Measurements from ENCODE around the gene GDF7.

Gene GDF7

DNA sequence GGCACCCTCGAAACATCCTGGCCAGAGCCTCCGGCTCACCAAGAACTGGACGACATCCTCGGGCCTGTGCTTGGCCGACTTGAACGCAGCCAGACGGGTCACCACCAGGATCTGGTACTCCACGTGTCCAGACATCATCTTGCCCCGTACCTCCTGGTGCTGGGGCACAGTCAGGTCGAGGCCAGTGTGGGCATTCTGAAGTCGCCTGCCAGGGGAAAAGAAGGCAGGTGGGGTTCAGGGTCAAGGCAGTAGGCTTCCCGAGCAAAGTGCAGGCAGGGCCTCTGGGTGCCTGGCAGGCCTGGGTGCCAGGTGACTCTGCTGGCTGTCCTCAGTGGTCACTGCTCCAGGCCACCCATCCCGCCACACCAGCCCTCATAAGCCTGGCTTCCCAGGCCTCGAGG is 21.6 kb upstream of the GDF7 start:
- DNase-seq (ENCODE audit: low spot score), result no peak

DNA sequence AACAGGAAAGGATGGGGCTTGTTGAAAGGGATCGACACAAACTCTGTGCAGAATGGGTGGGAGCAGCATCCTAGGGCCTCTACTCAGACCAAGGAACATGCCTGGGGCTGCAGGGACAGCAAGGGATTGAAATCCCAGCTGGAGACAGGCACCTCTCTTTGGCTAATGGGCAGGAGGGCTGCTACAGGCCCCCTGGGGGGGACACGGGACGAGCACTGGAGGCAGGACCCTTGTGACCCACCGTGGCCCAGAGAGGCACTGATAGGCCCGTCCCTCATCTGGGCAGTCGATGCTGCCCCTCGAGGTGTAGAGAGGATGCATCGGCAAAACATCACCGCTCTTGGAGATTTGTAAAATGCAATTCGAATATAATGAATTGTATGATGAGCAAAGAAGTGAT is 21.2 kb upstream of the GDF7 start:
- DNase-seq (ENCODE audit: low spot score), result no peak

DNA sequence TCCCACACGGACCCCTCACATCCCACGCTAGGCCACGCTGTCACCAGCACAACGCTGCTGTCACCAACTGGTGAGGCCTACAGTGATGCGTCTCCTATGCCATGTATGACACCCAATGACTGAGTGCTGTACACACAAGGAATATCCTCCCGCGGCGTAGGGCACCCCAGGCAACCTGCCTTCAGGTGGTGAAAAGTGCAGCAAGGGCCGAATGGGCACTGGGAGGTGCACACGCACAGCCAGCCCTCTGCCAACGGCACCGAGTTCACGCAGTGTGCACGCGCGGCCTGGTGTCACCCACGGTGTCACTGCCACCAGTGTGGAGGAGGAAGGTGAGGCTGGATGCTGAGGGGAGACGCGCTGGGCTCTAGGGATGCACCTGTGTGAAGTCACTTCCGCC is 20.5 kb upstream of the GDF7 start:
- DNase-seq (ENCODE audit: low spot score), result no peak

DNA sequence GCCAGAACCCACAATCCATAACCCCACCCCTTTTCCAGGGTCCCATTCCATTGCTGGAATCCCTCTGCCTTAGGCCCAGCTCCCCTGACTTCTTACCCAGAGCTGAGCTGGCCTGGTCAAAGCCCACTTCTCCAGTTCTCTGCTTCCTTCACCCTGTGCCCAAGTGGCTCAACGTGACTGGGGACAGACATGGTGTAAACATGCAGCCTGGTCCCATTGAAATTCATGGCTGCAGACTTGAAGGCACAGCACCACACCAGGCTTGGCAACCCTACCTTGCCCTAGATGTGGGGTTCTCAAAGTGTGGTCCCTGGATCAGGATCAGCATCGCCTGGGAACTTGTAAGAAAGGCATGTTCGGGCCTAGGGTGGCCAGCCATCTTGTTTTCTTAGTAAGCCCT is 19.7 kb upstream of the GDF7 start:
- DNase-seq (ENCODE audit: low spot score), result no peak

DNA sequence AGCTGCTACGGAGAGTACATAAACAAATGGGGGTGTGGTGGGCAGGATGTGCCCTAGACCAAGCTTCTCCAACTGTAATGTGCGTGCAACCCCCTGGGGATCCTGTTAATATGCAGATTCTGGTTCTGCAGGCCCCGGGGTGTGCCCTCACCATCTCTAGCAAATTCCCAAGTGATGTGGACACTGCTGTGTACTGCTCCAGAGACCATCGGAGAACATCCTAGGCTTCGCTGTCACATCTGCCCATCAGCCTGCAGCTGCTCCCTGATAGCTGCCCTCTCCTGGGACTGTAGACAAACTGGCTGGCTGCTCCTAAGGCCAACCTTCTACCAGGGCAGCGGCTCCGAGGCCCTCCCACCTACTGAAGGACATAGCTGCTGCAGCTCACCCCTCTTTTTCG is 19.2 kb upstream of the GDF7 start:
- DNase-seq (ENCODE audit: low spot score), result no peak

DNA sequence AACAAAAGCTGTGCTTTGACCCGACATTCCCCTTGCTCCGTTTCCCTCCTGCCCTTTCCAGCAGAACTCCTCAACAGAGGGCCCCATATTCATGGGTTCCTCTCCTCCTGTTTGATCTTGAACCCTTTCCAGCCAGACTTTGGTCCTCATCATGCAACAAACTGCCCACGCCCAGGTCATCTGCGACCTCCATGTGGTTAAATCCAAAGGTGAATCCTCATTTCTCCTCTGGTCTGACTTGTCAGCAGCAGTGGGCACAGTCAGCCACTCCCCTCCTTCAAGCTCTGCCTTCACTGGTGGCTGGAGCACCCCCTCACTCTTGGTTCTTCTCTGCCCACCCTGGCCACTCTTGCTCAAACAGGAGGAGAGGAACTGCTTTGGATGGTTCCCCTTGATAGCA is 18.7 kb upstream of the GDF7 start:
- no peak for DNase-seq (ENCODE audit: low spot score)

DNA sequence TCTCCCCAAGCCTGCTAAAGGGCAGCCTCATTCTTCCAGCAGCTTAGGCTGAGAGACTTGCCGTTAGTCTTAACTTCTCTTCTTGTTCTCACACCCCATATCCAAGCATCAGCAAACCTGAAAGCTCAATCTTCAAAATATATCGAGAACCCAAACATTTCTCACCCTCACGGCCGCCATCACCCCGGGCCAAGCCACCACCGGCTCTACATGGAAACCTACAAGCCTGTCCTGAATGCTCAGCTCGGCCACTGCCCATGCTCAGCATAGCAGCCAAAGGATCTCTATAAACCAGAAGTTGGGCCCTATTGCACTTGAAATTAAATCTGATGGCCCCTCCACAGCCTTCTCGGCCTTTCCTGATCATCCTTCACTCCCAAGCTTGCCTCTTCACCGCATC is 18.1 kb upstream of the GDF7 start:
- no peak for DNase-seq (ENCODE audit: low spot score)

DNA sequence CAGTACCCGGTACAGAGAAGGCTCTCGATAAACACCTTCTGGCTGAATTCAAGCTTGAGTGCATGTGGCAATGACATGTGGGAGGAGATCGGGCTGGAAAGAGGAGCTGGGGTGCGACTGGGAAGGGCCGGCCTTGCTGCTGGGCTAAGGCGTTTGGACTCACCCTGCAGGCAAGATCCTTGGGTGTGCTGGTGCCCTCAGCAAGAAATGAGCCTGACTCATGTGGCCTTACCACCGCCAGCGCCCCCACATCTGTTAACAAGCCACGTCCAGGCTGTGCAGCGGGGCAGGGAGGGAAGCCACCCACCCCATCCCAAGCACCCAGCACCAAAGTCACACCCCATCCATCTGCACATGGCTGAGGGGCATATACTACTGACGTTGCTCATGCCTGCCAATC is 17.4 kb upstream of the GDF7 start:
- DNase-seq (ENCODE audit: low spot score), result no peak

DNA sequence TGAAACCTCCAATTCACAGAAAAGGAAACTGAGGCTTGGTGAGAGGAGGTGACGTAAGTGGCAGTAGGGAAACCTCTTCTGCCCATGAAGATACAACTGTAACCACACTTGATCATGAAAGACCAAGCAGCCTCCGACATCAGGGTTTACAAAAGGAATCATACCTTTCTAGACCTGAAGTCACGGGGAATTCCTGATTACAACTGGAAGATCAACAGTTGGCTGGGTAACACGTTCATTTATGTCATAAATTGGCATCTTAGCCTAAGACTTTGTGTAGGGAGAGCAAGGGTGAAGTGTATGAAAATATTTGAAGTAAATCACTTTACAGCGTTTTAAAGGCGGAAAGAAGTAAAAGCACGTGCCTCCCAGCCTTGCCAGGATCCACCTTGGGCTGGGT is 17.0 kb upstream of the GDF7 start:
- DNase-seq (ENCODE audit: low spot score), result no peak

DNA sequence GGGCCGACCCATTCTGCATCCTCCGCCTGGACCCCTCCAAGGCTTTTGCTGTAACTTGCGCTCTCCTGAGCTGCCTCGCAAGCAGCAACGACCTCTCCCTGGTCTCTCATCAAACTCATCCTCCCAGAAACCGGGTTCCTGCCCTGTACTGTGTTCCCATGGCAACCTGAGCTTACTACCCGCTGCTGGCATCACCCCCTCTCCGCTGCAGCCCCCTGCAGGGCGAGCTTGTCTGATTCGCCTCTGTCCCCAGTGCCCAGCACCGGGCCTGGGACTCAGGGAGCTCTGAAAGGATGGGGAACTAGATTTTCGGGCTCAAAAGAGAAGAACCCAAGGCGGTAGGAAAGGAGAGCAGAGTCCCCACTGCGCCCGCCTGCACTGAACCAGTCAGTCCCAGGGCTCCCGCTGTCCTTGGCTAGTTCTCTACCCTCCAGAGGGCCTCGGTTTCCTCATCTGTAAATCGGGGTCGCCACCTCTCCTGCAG is 16.5 kb upstream of the GDF7 start:
- no peak for DNase-seq (ENCODE audit: low spot score)

DNA sequence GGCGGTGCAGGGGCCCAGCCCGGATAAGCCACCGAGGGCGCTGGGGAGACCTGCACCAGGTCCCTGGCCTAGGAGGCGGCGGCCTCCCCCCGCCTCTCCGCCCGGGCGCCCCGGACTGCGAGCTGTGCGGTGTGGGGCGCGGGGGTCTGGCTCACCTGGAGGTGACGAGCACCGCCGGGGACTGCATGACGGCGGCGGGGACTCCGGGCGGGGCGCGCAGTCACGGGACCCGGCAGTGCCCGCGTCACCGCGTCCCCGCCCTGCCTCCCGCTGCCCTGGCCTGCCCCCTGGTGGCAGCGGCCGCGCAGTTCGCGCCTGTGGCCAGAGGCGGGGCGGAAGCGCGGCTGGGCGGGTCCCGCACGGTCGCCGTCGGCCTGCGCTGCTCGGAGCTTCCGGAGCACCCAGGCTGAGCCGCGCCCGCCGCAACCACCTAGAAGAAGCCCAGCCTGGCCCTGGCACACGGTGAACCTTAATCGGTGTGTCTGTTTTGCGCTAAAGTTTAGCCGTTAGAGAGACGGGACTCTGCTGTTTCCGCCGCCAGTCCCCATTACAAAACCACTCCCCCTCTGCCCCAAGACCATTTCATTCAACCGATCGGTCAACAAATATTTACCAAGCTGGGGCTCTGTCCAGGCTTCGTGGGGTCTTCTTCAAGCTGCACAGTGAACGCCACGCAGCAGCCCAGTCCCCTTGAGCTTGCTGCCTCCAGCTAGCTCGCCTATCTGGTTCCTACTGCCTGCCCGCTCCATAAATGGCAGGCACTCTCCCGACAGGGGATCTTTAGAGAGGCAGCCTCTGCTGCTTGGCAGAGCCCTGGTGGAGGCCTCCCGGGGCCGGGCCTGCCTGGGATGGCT is 15.8 kb upstream of the GDF7 start, which contains the start of gene HS1BP3:
Gene HS1BP3, minus strand, starts transcription at position 222 of the 854 bp plus-strand sequence. Its CDS starts 35 bp downstream, at position 187.
- DNase-seq (ENCODE audit: low spot score), result peak; percentile 87

DNA sequence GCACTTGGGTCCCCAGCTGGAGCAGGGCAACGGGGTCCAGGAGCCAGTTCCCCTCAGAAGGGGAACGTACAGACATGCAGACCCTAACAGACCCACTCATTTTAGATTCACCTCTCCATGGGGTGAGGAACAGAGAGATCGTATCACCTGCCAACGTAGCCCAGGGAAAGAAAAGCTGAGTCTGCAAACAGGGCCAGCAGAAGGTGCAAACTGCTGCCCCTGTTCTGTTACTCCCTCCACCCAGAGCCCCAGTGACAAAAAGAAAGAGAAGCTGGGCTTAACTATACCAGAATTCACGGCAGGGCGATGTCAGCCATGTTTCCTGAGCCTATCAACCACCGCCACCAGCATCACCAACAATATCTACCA is 15.2 kb upstream of the GDF7 start:
- DNase-seq (ENCODE audit: low spot score), result no peak

DNA sequence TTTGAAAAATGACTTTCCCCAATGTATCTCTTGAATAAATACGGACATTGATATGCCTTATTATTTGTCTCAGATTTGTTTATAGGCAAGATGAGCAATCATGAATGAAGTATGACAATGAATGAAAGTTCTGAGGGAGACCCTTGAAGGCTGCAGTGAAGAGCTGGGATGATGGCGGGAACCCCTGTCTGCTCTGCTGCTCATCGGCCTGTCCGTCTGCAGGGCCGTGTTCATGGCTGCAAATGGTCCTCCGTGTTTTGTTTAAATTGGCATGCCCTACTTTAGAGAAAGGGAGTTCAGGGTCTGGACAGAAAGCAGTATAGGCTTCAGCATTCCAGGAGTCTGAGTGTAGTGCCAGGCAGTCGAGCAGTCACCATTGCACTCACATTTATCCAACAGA is 14.8 kb upstream of the GDF7 start:
- DNase-seq (ENCODE audit: low spot score), result no peak

DNA sequence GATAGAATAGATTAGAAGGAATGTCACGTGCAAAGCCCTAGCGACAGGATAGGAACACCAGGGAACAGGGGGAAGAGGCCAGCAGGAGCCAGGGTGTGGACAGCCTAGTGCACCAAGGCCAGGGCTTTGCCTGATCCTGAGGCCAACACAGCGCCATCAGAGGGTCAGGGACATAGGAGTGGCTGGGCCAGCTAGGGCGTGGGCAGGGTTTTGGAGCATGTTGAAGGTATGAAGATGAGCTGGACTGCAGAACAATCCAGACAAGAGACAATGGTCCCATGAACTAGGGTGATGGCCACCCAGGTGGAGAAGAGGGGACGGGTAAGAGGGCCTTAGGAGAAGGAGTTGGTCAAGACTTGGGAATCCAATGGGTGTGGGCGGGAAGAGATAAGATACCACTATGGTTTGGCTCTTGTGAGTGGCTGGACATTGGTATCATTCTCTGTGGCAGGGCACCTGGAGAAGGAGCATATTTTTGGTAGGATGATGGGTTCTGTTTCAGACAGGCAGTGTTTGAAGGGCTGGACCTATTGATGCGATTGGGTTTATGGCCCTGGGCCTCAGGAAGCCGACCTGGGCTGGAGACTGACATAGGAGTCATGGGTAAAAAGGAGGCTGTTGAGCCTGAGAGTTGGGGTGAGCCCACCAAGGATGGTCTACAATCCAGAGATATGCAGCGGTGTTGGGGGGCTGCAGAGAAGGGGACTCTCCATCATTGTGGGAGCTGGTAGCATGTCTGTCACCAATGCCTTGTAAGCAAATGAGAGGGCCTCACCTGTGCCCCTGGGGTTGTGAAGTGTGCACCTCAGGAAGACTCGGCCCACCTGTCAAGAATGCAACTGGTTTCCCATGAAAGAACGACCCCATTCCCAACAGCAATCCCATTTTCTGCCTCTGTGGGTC is 14.0 kb upstream of the GDF7 start:
- no peak for DNase-seq (ENCODE audit: low spot score)

DNA sequence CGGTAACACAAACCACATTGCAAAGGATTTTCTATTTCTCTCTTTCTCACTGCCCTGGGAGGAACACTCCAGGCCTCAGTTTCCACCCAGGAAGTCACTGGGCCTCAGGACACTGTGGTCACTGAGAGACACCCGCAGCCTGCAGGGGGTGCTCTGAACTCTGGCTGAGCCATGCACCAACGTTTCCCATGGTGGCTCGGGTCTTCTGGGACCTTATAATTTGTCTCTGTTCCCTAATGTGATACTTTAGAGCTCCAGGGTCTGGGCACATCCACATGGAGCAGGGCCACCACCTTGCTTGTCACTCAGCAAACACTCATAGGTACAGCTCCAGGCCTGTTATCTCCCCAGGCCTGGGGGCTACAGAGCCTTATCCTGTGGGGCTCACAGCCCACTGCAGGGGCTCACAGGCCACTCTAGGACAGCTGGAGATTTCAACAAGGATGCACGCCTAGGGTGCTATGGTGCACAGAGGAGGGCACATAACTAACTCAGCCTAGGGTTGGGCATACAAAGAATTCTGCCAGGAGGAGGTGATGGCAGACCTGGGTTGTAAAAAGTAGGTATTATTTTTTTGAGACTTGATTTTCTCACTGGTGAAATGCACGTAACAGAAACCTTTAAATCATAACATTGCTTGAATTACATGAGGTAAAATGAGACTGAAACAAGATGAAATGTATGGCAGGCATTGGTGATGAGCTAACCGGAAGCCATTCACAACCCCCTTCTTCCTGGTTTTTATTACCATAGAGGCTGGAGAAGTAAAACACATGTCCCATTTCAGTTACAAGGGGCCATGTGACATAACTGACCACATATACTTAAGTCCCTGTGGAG is 13.0 kb upstream of the GDF7 start:
- DNase-seq (ENCODE audit: low spot score), result no peak

DNA sequence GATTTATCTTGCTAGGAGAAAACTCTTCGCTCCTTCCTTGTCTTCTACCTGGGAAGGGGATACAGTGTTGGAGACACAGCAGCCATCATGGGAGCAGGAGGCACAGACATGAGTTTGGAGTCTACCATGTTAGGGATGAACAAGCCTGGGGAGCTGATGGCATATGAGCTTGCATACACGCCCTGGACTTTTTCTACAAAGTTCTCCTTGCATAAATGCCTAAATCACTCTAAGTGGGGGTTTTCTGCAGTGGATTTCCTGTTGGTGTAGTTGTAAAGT is 12.5 kb upstream of the GDF7 start:
- no peak for DNase-seq (ENCODE audit: low spot score)

DNA sequence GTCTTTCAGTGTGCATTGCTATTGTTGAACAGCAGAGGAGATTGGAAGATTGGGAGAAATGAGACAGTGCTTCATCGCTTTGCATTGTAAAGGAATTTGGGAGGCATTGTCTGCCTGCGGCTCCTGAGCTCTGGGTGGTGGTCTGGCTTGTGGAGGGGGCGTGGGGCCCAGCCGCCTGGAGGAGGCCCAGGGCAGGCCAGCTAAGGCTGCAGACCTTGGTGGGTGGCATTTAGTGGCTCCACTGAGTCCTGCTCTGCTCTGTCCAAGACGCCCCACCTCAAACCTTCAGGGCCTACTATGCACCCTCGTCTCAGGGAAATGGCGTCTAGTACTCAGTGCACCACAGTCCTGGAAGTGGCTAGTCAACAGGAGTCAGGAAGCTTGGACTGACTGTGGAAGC is 10.4 kb upstream of the GDF7 start:
- DNase-seq (ENCODE audit: low spot score), result no peak

DNA sequence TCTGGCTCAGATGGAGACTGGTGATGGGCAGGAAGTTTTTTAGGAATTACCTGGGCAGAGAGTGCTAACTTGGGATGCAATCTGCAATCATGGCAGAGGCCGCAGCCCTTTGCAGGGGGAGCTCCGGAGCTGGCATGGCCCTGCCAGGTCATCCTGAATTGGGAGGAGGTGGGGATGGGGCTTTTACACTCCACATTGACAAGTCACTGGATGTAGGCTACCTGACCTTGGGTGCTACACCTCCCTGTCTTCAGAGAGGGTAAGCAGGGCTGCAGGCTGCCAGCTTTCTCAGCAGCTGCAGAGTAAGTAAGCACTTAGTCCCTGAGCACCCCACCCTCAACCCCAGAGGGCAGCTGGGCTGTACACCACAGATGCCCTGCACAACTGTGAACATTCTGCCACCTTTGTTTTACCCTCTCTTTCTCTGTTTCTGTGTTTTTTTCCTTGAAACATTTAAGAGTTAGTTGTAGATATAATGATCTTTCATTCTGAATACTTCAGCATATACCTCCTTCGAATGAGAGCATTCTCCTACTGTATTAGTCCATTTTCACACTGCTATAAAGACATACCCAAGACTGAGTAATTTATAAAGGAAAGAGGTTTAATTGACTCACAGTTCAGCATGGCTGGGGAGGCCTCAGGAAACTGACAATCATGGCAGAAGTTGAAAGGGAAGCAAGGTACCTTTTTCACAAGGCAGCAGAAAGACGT is 9.3 kb upstream of the GDF7 start:
- no peak for DNase-seq (ENCODE audit: low spot score)

DNA sequence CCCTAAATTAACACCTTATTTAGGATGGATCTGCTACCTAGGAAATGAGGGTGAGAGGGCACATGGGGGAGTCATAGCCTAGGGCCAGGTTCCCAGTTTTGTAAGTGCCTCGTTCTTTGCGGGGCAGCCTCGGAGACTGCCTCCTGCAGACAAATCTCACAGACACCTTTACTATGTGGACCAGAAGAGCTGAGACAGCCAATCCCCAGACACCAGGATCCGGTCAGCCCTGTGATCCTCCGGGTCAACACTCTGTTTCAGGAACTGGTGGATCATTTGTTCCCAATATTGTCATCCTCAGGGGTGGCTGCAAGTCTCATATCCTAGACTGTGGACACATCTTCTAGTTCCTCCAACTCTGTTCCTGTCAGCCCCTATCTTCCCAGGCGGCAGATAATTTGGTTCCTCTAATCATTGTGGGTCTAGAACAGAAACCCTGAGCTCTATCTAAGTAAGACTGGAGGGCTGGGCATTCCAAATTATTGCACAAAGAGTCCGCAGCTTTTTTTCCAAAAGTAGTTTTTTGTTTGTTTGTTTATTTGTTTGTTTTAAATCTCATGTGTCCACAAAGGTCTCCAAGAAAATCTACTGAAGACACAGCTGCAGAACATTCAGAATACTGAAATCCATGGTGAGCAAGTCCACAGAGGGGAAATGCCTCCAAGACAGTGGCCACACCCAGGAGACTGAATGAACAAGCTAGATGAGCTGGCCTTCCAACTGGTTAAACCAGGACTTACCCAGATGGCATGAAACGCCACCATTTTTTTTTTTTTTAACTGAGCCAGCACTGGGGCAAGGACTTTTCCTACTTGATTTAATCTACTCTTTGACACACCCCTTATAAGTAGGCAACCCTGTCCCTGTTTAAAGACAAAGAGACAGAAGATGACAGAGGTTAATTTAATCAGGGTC is 6.2 kb upstream of the GDF7 start:
- DNase-seq (ENCODE audit: low spot score), result no peak

DNA sequence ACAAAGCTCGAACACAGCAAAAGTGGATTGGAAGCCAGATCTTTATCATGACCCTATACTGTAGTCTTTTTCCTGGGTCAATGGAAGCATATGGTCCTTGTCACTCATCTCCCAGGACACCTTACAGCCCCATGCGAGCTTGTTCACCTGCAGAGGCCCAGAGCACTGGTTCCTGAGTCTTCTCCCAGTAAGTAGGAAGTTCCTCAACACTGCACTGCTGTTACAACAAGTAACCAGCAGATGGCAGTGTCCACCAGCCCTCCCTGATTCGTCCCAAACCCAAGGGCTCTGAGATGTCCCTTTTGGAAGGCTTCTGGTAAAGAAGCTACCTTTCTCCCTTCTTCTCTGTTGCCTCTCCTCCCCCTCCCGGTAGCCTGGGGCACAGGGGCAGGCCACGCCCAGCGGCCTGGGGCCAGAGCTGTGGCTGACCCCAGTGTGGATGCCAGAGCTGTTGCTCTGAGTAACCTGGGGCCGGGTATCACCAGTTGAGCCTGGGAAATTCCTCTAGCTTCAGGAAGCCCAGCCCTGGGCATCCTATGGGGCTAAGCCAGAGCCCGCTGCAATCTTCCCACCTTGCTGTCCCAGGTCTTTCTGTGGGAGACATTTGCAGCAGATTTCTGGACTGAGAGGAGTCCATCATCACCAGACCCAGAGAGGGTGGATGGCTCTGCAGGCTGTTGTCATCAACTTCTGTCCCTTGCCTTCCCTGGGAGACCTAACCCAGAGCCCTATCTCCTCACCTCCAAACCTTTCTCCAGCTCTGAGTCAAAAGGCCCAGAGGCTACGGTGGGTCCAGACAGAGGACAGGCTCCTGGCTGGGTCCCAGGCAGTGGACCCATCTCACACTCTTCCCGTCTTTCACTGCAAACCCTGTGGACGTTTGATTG is 5.3 kb upstream of the GDF7 start:
- peak; percentile 70 for DNase-seq (ENCODE audit: low spot score)

Data from kidney capillary endothelial cell (primary cell).